Stimulated activated effector memory CD8-positive, alpha-beta T cell treated with anti-CD3 and anti-CD28 coated beads, Interleukin-12 subunit alpha, Interleukin-12 subunit beta, amount 100 ng/mL, for 72 hours (primary cell): ENCODE data around the gene CNTN3.

Experiments
- ATAC-seq: fragments of 150-1000 bp; cut with Tn5 transposase; 2 replicates; pipeline ENCODE4 v1.10.0; 2021
- DNase-seq, 2 donors: peaks; one replicate each; pipeline ENCODE4 v3.0.0; 2021 to 2022; ENCODE audit warnings: low spot score in 2 of 2
- H3K27ac Mint-ChIP-seq: one replicate; pipeline ENCODE4 v1.8.0; 2022; ENCODE audit warnings: mild to moderate bottlenecking, mixed read lengths
- H3K36me3 Mint-ChIP-seq: one replicate; pipeline ENCODE4 v1.8.0; 2022; ENCODE audit warnings: mild to moderate bottlenecking, mixed read lengths
- H3K4me1 Mint-ChIP-seq: one replicate; pipeline ENCODE4 v1.8.0; 2022; ENCODE audit warnings: mixed read lengths
- H3K4me3 Mint-ChIP-seq: one replicate; pipeline ENCODE4 v1.8.0; 2022; ENCODE audit warnings: mild to moderate bottlenecking, mixed read lengths
- H3K9me3 Mint-ChIP-seq: one replicate; pipeline ENCODE4 v1.8.0; 2022; ENCODE audit warnings: mixed read lengths

CNTN3 gene

GRCh38 chr3:74591342-74591741, 23.1 kb downstream of the CNTN3 start:
- no peaks in the 10 kb centered on the region for H3K4me1 Mint-ChIP-seq
- no peak overlapping the region for H3K4me3 Mint-ChIP-seq
- no peak overlapping the region for H3K27ac Mint-ChIP-seq
- H3K9me3 Mint-ChIP-seq = peaks cover 9% of the 10 kb centered on the region
- ATAC-seq = no peak
- no peaks in the 10 kb centered on the region for H3K36me3 Mint-ChIP-seq
- DNase-seq = no peak

GRCh38 chr3:74590620-74591262, 23.7 kb downstream of the CNTN3 start:
- ATAC-seq = no peak
- no peaks in the 10 kb centered on the region for H3K36me3 Mint-ChIP-seq
- no peak overlapping the region for H3K4me3 Mint-ChIP-seq
- no peaks in the 10 kb centered on the region for H3K4me1 Mint-ChIP-seq
- DNase-seq = no peak
- H3K27ac Mint-ChIP-seq = no peak overlapping the region
- H3K9me3 Mint-ChIP-seq = peaks cover 9% of the 10 kb centered on the region

- Mint-ChIP-seq H3K4me1 (no peaks in the 10 kb centered on the region), H3K4me3 (no peak overlapping the region)
- ATAC-seq = no peak
Measured at GRCh38 chr3:74584782-74585181, 29.7 kb downstream of the CNTN3 start.

GRCh38 chr3:74582982-74583381, 31.5 kb downstream of the CNTN3 start:
- Mint-ChIP-seq H3K4me3 (no peak overlapping the region), H3K27ac (no peak overlapping the region), H3K36me3 (no peaks in the 10 kb centered on the region), H3K9me3 (peaks cover 14% of the 10 kb centered on the region), H3K4me1 (no peaks in the 10 kb centered on the region)
- DNase-seq (no peak), ATAC-seq (no peak)

More at GRCh38 chr3:74584782-74585181, 29.7 kb downstream of the CNTN3 start:
- Mint-ChIP-seq H3K36me3 (no peaks in the 10 kb centered on the region), H3K9me3 (peaks cover 9% of the 10 kb centered on the region), H3K27ac (no peak overlapping the region)
- DNase-seq = no peak

- H3K4me3 Mint-ChIP-seq = no peak overlapping the region
- no peaks in the 10 kb centered on the region for H3K36me3 Mint-ChIP-seq
- peaks cover 22% of the 10 kb centered on the region for H3K9me3 Mint-ChIP-seq
- DNase-seq (no peak), ATAC-seq (no peak)
- no peak overlapping the region for H3K27ac Mint-ChIP-seq
- H3K4me1 Mint-ChIP-seq = no peaks in the 10 kb centered on the region
Measured at GRCh38 chr3:74575857-74576256, 38.6 kb downstream of the CNTN3 start.

- H3K4me3 Mint-ChIP-seq = no peak overlapping the region
Measured at GRCh38 chr3:74571118-74571517, 43.3 kb downstream of the CNTN3 start.

More at GRCh38 chr3:74571118-74571517, 43.3 kb downstream of the CNTN3 start:
- H3K36me3 Mint-ChIP-seq = no peaks in the 10 kb centered on the region
- peaks cover 17% of the 10 kb centered on the region for H3K9me3 Mint-ChIP-seq
- H3K27ac Mint-ChIP-seq = no peak overlapping the region
- H3K4me1 Mint-ChIP-seq = no peaks in the 10 kb centered on the region
- DNase-seq (no peak), ATAC-seq (no peak)
